Measurements from ENCODE around the gene OAS3. TPM values are rescaled to one million over a fixed set of nuclear protein-coding genes. Genes with fewer than 3 reads are reported as not detected.

The OAS3 gene
- total RNA-seq, 1 experiment from 2014 or later, result 29.5 TPM

GRCh38 chr12:112927925-112928324 is 10.3 kb upstream of the OAS3 start:
- Histone ChIP-seq H2AFZ (ENCODE audit: low read depth, low read length, poor library complexity, severe bottlenecking) (no peak overlapping the region), H3K4me1 (ENCODE audit: control insufficient read depth in 1 of 2, insufficient read depth in 2 of 2, low read length in 2 of 2) (no peaks in the 10 kb centered on the region), H3K4me3 (replicated peaks in 1 of 2; ENCODE audit: low read depth in 1 of 2, low read length in 2 of 2) (no peak overlapping the region), H3K9me2 (ENCODE audit: insufficient read depth) (no peaks in the 10 kb centered on the region), H3K79me2 (ENCODE audit: insufficient read depth, low read length) (no peaks in the 10 kb centered on the region), H4K20me1 (ENCODE audit: insufficient read depth) (no peaks in the 10 kb centered on the region), H3K9me3 (ENCODE audit: control insufficient read depth in 1 of 2, insufficient read depth in 1 of 2, low read depth in 1 of 2, low read length in 2 of 2) (peaks cover 0 to 4% of the 10 kb centered on the region in 2 experiments; a peak in 1 of 4 replicates), H3K9ac (ENCODE audit: low read length) (no peak overlapping the region), H3K4me2 (ENCODE audit: low read length) (no peak overlapping the region), H3K36me3 (ENCODE audit: control insufficient read depth in 1 of 2, insufficient read depth in 2 of 2, low read length in 2 of 2) (no peaks in the 10 kb centered on the region), H3K27me3 (ENCODE audit: insufficient read depth, low read length) (peaks cover 19% of the 10 kb centered on the region), H3K27ac (ENCODE audit: low read depth, low read length) (no peak overlapping the region)
- ChIA-PET CTCF (no interaction called here), RAD21 (ENCODE audit: low non-redundant PET in 1 of 2, low total read pairs in 2 of 2, uncharacterized antibody in 2 of 2, unreplicated experiment in 2 of 2) (no interaction called here), POLR2A (no interaction called here)
- TF ChIP-seq JUND (IDR thresholded peaks at IDR 0.05) (no peak), CBX3 (IDR thresholded peaks at IDR 0.05; ENCODE audit: low read depth) (no peak), SRF (IDR thresholded peaks at IDR 0.05; ENCODE audit: low read depth) (no peak), EZH2phosphoT487 (IDR thresholded peaks at IDR 0.05; ENCODE audit: borderline replicate concordance) (no peak), MAX (IDR thresholded peaks at IDR 0.05) (no peak), SP1 (IDR thresholded peaks at IDR 0.05; ENCODE audit: low read depth) (no peak), RAD21 (IDR thresholded peaks at IDR 0.05; ENCODE audit: low read depth) (no peak)
- no peak for DNase-seq (ENCODE audit: low read depth, low spot score)
- no peak for ATAC-seq
- BruUV-seq (replicated peaks), result no TSS peak
- intact Hi-C loops (cut with micrococcal nuclease), result no loop called here

- DNase-seq (ENCODE audit: low read depth, low spot score) (no peak), ATAC-seq (peak; percentile 52)
- Histone ChIP-seq H3K4me1 (ENCODE audit: control insufficient read depth in 1 of 2, insufficient read depth in 2 of 2, low read length in 2 of 2) (no peaks in the 10 kb centered on the region), H3K79me2 (ENCODE audit: insufficient read depth, low read length) (no peaks in the 10 kb centered on the region), H3K27me3 (ENCODE audit: insufficient read depth, low read length) (peaks cover 9% of the 10 kb centered on the region), H3K4me3 (replicated peaks in 1 of 2; ENCODE audit: low read depth in 1 of 2, low read length in 2 of 2) (no peak overlapping the region), H3K9ac (ENCODE audit: low read length) (no peak overlapping the region), H3K9me3 (ENCODE audit: control insufficient read depth in 1 of 2, insufficient read depth in 1 of 2, low read depth in 1 of 2, low read length in 2 of 2) (peaks cover 0 to 4% of the 10 kb centered on the region in 2 experiments; a peak in 1 of 4 replicates), H3K4me2 (ENCODE audit: low read length) (no peak overlapping the region), H3K36me3 (ENCODE audit: control insufficient read depth in 1 of 2, insufficient read depth in 2 of 2, low read length in 2 of 2) (no peaks in the 10 kb centered on the region), H3K9me2 (ENCODE audit: insufficient read depth) (no peaks in the 10 kb centered on the region), H4K20me1 (ENCODE audit: insufficient read depth) (no peaks in the 10 kb centered on the region), H2AFZ (ENCODE audit: low read depth, low read length, poor library complexity, severe bottlenecking) (no peak overlapping the region), H3K27ac (ENCODE audit: low read depth, low read length) (no peak overlapping the region)
- RAD21 ChIA-PET (ENCODE audit: low non-redundant PET in 1 of 2, low total read pairs in 2 of 2, uncharacterized antibody in 2 of 2, unreplicated experiment in 2 of 2), result no interaction called here
- intact Hi-C loops (cut with micrococcal nuclease), result no loop called here
- no peak for TF ChIP-seq EZH2 (IDR thresholded peaks at IDR 0.05)
- TF ChIP-seq CTCF (IDR thresholded peaks at IDR 0.05 in 2 of 3, conservative IDR thresholded peaks at IDR 0.05 in 1 of 3; ENCODE audit: borderline replicate concordance in 1 of 3, insufficient read depth in 1 of 3, low read depth in 2 of 3, low read length in 2 of 3), result peak in 2 of 3 experiments; percentile 18 to 26; a peak in 2 of 6 replicates
- TF ChIP-seq RAD21 (IDR thresholded peaks at IDR 0.05; ENCODE audit: low read depth), result peak; percentile 19; the same call in 1 of the 2 replicates
- CTCF ChIA-PET, result no interaction called here
- BruUV-seq (replicated peaks), result no TSS peak
- POLR2A ChIA-PET, result no interaction called here
Measured at GRCh38 chr12:112928978-112929377, 9.3 kb upstream of the OAS3 start.
